Measurements from ENCODE around the gene ARHGAP10.

GRCh38 chr4:147829401-147830101 lies 97.7 kb downstream of the ARHGAP10 start:
- TF ChIP-seq POLR2AphosphoS5 (IDR thresholded peaks at IDR 0.05; ENCODE audit: borderline replicate concordance, low read depth, low read length) (no peak), EZH2 (IDR thresholded peaks at IDR 0.05) (no peak)
